Activated CD8-positive, alpha-beta memory T cell treated with anti-CD3 and anti-CD28 coated beads, Interleukin-2, amount 50 U/mL, for 24 hours (primary cell): ENCODE measurements around the gene ARMC2.
"Not testable (repeated sequence)": the region's sequence is repeated elsewhere in the genome, so short reads cannot be mapped to it uniquely, and the experiment has no call there.

ENCODE experiments used
- DNase-seq: peaks from one replicate; pipeline ENCODE4 v3.0.0-alpha.2; 2020; ENCODE audit errors: extremely low read depth

Gene ARMC2

GRCh38 chr6:108952776-108953486, 104.7 kb downstream of the ARMC2 start:
- no peak for DNase-seq

- DNase-seq, result no peak
Observed at GRCh38 chr6:108953681-108954080, 105.5 kb downstream of the ARMC2 start.

GRCh38 chr6:108955329-108955949, 107.2 kb downstream of the ARMC2 start:
- no peak for DNase-seq

- no peak for DNase-seq
Observed at GRCh38 chr6:108957221-108957620, 109.0 kb downstream of the ARMC2 start.

GRCh38 chr6:108958900-108959770, 110.9 kb downstream of the ARMC2 start:
- no peak for DNase-seq

- no peak for DNase-seq
Observed at GRCh38 chr6:108959972-108960582, 111.9 kb downstream of the ARMC2 start.

GRCh38 chr6:108960601-108961000, 112.4 kb downstream of the ARMC2 start:
- no peak for DNase-seq

GRCh38 chr6:108961077-108961476, 112.9 kb downstream of the ARMC2 start:
- DNase-seq, result no peak

- no peak for DNase-seq
Observed at GRCh38 chr6:108961985-108962384, 113.8 kb downstream of the ARMC2 start.

- no peak for DNase-seq
Observed at GRCh38 chr6:108966251-108966650, 118.0 kb downstream of the ARMC2 start.

- DNase-seq, result no peak
Observed at GRCh38 chr6:108966855-108967755, 118.9 kb downstream of the ARMC2 start.

GRCh38 chr6:108968325-108969316, 120.4 kb downstream of the ARMC2 start:
- DNase-seq, result no peak

- no peak for DNase-seq
Observed at GRCh38 chr6:108969776-108970175, 121.6 kb downstream of the ARMC2 start.

GRCh38 chr6:108974201-108974600, 126.0 kb downstream of the ARMC2 start:
- no peak for DNase-seq

- DNase-seq, result not testable (repeated sequence)
Observed at GRCh38 chr6:108978638-108979037, 130.4 kb downstream of the ARMC2 start.

- no peak for DNase-seq
Observed at GRCh38 chr6:108982154-108983113, 134.2 kb downstream of the ARMC2 start.

GRCh38 chr6:108983151-108983550, 134.9 kb downstream of the ARMC2 start:
- no peak for DNase-seq

GRCh38 chr6:108985301-108985700, 137.1 kb downstream of the ARMC2 start:
- DNase-seq, result no peak

GRCh38 chr6:108987156-108987555, 138.9 kb downstream of the ARMC2 start:
- no peak for DNase-seq
